Peyer's patch (tissue), 4 donors: Measurements from ENCODE around the gene KCMF1. TPM values are rescaled to one million over a fixed set of nuclear protein-coding genes. Genes with fewer than 3 reads are reported as not detected.

Experiments
- DNase-seq, 3 donors: peaks; one replicate each; pipeline ENCODE4 v3.0.0-alpha.2; 2017 to 2019
- H3K27ac ChIP-seq, 4 donors: fragments of 200-600 bp; sonication (generic); one replicate each; pipeline ENCODE4 v1.5.1; 2016 to 2019
- H3K27me3 ChIP-seq, 2 donors: fragments of 200-600 bp; sonication (generic); one replicate each; pipeline ENCODE4 v1.5.1; 2019
- H3K36me3 ChIP-seq, 3 donors: fragments of 200-600 bp; sonication (generic); one replicate each; pipeline ENCODE4 v1.5.1; 2016 to 2019
- H3K4me1 ChIP-seq, 4 donors: fragments of 200-600 bp; sonication (generic); one replicate each; pipeline ENCODE4 v1.5.1; 2016 to 2019
- H3K4me3 ChIP-seq, 4 donors: fragments of 200-600 bp; sonication (generic); 1 replicate in 3 of 4; 2 replicates in 1 of 4; pipeline ENCODE4 v1.5.1; 2016 to 2019; ENCODE audit warnings: mild to moderate bottlenecking in 1 of 4
- H3K9me3 ChIP-seq, 4 donors: fragments of 200-600 bp; sonication (generic); one replicate each; pipeline ENCODE4 v1.5.1; 2016 to 2019; ENCODE audit warnings: mild to moderate bottlenecking in 1 of 4
- CTCF ChIP-seq, 6 experiments: fragments of 450-650 bp in 4 of 6; fragments of 200-600 bp in 2 of 6; sonication (generic) in 1 of 6; IDR thresholded peaks; one replicate each; pipeline ENCODE4 v1.5.1; 2017 to 2019; ENCODE audit warnings: antibody characterized with exemption in 6 of 6, mild to moderate bottlenecking in 3 of 6, moderate library complexity in 1 of 6
- POLR2A ChIP-seq, 2 donors: fragments of 450-650 bp; IDR thresholded peaks; one replicate each; pipeline ENCODE4 v1.5.1; 2017; ENCODE audit warnings: antibody characterized with exemption in 2 of 2, mild to moderate bottlenecking in 2 of 2, moderate library complexity in 2 of 2
- total RNA-seq, 4 donors: library from RNA; depleted of rRNA; stranded (reverse); fragments of >200 nt; gene quantifications; one replicate each; pipeline ENCODE4 v1.1.0, GENCODE V29; 2016

Gene KCMF1
- 10 to 100 TPM; 28.1 to 66.5 (median 44.3) TPM for total RNA-seq

DNA sequence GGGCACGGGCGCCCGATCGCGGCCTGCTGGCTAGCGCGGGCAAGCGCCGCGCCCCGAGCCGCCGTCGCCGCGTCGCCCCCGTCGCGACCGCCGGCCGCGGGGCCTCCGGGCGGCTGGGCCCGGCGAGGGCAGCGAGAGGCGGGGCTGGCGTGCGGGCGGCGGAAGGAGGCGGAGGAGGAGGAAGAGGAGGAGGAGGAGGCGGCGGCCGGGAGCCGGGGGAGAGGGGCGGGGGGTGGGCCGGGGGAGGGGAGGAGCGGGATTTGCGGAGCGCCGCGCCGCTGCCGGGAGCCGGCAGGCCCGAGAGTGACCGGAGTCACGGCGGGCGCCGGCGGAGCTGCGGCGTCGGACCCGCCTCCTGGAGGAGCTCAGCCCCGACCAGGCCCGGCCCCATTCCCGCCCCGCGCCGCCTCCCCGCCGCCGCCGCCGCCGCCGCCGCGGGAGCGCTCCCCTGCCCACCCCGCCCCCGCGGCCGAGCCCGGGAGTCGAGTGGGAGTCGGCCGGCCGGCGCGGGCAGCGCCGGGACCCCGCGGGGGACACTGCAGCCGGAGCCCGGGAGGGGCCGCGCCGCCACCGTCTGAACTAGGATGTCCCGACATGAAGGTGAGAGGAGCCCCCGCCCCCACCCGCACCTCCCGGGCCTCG lies at the start of gene KCMF1:
TSS of gene KCMF1 (plus strand) at position 294 of the 642 bp plus-strand sequence. CDS start at position 585, 291 bp downstream.
- DNase-seq = peak; percentile 69 to 92 (median 87)
- peak within 1 kb of the TSS; percentile 55 to 98 (median 90) for H3K4me3 ChIP-seq
- TF ChIP-seq POLR2A (IDR thresholded peaks at IDR 0.05) = peak in 1 of 2 donors; percentile 36
- no peak for TF ChIP-seq CTCF (IDR thresholded peaks at IDR 0.05)
- no peaks in the 10 kb centered on the region for H3K27me3 ChIP-seq
- H3K4me1 ChIP-seq = peaks cover 0 to 51% (median 3%) of the 10 kb centered on the region in 4 donors
- peak within 1 kb of the TSS; percentile 97 to 100 (median 98) for H3K27ac ChIP-seq
- peaks cover 0 to 9% (median 0%) of the 10 kb centered on the region in 3 donors for H3K36me3 ChIP-seq
- H3K9me3 ChIP-seq = no peaks in the 10 kb centered on the region

DNA sequence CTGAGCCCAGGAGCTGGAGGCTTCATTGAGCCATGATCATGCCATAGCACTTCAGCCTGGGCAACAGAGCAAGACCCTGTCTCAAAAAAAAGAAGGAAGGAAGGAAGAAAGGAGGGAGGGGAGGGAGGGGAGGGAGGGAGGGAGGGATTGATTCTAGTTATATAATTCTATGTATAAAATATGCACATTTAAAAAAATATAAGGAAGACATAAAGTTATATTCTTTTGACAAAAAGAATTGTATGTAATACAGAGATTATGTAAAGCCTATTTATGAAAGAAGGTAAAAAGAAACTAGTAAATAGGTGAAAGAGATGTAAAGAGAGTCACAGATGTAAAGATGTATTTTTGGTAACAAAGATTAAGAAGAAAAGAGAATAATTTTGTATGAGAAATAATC lies 48.0 kb upstream of the KCMF1 start:
- Histone ChIP-seq H3K36me3 (no peaks in the 10 kb centered on the region), H3K4me3 (no peak overlapping the region), H3K27me3 (no peaks in the 10 kb centered on the region), H3K4me1 (peaks cover 0 to 36% (median 12%) of the 10 kb centered on the region in 4 donors), H3K27ac (peak overlapping the region in 2 of 4 donors; percentile 38 to 65), H3K9me3 (no peaks in the 10 kb centered on the region)
- no peak for TF ChIP-seq POLR2A (IDR thresholded peaks at IDR 0.05)
- no peak for DNase-seq

GRCh38 chr2:84924173-84925106 lies 46.5 kb upstream of the KCMF1 start:
- no peak for TF ChIP-seq CTCF (IDR thresholded peaks at IDR 0.05)
- TF ChIP-seq POLR2A (IDR thresholded peaks at IDR 0.05) = peak in 1 of 2 donors; percentile 16
- no peaks in the 10 kb centered on the region for H3K36me3 ChIP-seq

GRCh38 chr2:84925336-84925723 lies 45.6 kb upstream of the KCMF1 start:
- Histone ChIP-seq H3K27ac (peak overlapping the region; percentile 6 to 85 (median 70)), H3K27me3 (no peaks in the 10 kb centered on the region), H3K4me3 (no peak overlapping the region), H3K9me3 (no peaks in the 10 kb centered on the region), H3K36me3 (no peaks in the 10 kb centered on the region), H3K4me1 (peaks cover 0 to 23% (median 11%) of the 10 kb centered on the region in 4 donors)
- DNase-seq = peak in 1 of 3 donors; percentile 50
- TF ChIP-seq CTCF (IDR thresholded peaks at IDR 0.05) (no peak), POLR2A (IDR thresholded peaks at IDR 0.05) (no peak)

More at GRCh38 chr2:84924173-84925106, 46.5 kb upstream of the KCMF1 start:
- Histone ChIP-seq H3K27me3 (no peaks in the 10 kb centered on the region), H3K27ac (peak overlapping the region; percentile 65 to 85 (median 70)), H3K4me1 (peaks cover 0 to 32% (median 12%) of the 10 kb centered on the region in 4 donors), H3K9me3 (no peaks in the 10 kb centered on the region), H3K4me3 (peak overlapping the region in 1 of 4 donors; percentile 22)
- DNase-seq = peak in 1 of 3 donors; percentile 76

DNA sequence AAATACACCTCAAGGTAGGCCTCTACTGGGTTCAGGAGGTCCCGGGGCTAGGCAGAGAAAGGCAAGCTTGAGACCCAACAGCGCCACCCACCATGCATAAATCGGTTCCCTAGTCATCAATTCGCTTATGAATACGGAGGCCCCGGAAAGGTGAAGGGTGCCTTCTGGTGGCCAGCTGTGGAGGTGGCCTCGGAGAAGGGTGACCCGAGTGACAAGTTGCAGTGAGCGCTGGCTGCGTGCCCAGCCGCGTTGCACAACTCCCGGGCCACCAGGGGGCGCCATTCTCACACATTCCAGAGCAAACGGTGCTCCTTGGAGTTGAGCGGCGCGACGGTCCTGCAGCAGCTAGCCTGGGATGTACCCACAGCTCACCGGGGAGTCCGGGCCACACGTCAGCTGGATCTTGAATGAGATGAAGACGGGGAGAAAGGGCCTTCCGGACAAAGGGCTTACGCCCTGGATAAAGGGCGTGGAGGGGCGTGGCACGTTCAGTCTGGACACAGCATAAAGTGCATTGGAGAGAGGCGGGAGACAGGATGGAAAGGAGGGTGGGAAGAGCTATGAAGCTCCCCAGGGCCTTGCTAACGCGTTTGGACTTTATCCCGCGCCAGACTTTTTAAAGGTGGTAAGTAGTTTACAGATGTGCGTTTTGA lies 45.1 kb upstream of the KCMF1 start:
- TF ChIP-seq CTCF (IDR thresholded peaks at IDR 0.05) (peak; percentile 99 to 100 (median 100)), POLR2A (IDR thresholded peaks at IDR 0.05) (peak in 1 of 2 donors; percentile 65)
- Histone ChIP-seq H3K4me3 (peak overlapping the region; percentile 41 to 52 (median 50)), H3K36me3 (no peaks in the 10 kb centered on the region), H3K9me3 (no peaks in the 10 kb centered on the region), H3K27me3 (no peaks in the 10 kb centered on the region), H3K4me1 (peaks cover 0 to 20% (median 10%) of the 10 kb centered on the region in 4 donors), H3K27ac (peak overlapping the region; percentile 49 to 85 (median 70))
- peak; percentile 99 to 100 (median 100) for DNase-seq
